ENCODE results near the gene TRIM27. TPM values are rescaled to one million over a fixed set of nuclear protein-coding genes. Genes with fewer than 3 reads are reported as not detected.
"Not testable (repeated sequence)": the region's sequence is repeated elsewhere in the genome, so short reads cannot be mapped to it uniquely, and the experiment has no call there.

The TRIM27 gene
- total RNA-seq, 8 experiments from 2014 or later: 46.3 to 71.8 (median 57.7) TPM

- peaks cover 0 to 2% of the 10 kb centered on the region in 2 donors for H3K4me1 ChIP-seq (replicated peaks in 1 of 2)
- H3K27ac ChIP-seq: no peak overlapping the region
- in situ Hi-C loops (cut with MboI; ENCODE audit: low pct_unique_long_range_greater_than_20kb in 2 of 9, low sequenced_read_pairs in 9 of 9, unreplicated experiment in 9 of 9): no loop called here
- peak in 2 of 8 experiments; percentile 59 to 77 for ATAC-seq (replicated peaks in 6 of 8)
- WGBS, 10 experiments: 0 to 100% (median 71%) methylated on average over 1 to 3 of the region's 3 CpGs
- no peak overlapping the region for H3K4me3 ChIP-seq
Measured at GRCh38 chr6:28929887-28930620, 6.3 kb upstream of the TRIM27 start.

GRCh38 chr6:28929339-28929738, 5.6 kb upstream of the TRIM27 start:
- 74 to 100% (median 94%) methylated on average over 2 to 11 of the region's 11 CpGs; no CpG with 5 or more reads in 1 of the 10 experiments for WGBS, 10 experiments
- in situ Hi-C loops (cut with MboI; ENCODE audit: low pct_unique_long_range_greater_than_20kb in 2 of 9, low sequenced_read_pairs in 9 of 9, unreplicated experiment in 9 of 9); H3K4me3 ChIP-seq; H3K4me1 ChIP-seq (replicated peaks in 1 of 2); H3K27ac ChIP-seq; ATAC-seq (replicated peaks in 6 of 8): not testable (repeated sequence)

- Histone ChIP-seq H3K4me1 (replicated peaks in 1 of 2) (peaks cover 6 to 7% of the 10 kb centered on the region in 2 donors), H3K4me3 (no peak overlapping the region), H3K27ac (no peak overlapping the region)
- in situ Hi-C loops (cut with MboI; ENCODE audit: low pct_unique_long_range_greater_than_20kb in 2 of 9, low sequenced_read_pairs in 9 of 9, unreplicated experiment in 9 of 9): no loop called here
- no peak for ATAC-seq (replicated peaks in 6 of 8)
- 42 to 81% (median 49%) methylated on average over 1 to 5 of the region's 5 CpGs; no CpG with 5 or more reads in 1 of the 10 experiments for WGBS, 10 experiments
Measured at GRCh38 chr6:28927846-28928245, 4.1 kb upstream of the TRIM27 start.

GRCh38 chr6:28922821-28923317, 916 bp downstream of the TRIM27 start:
- peak in 7 of 8 experiments; percentile 21 to 54 (median 36) for ATAC-seq (replicated peaks in 6 of 8)
- peak overlapping the region; percentile 90 to 98 for H3K27ac ChIP-seq
- H3K4me1 ChIP-seq (replicated peaks in 1 of 2): peaks cover 6 to 13% of the 10 kb centered on the region in 2 donors
- in situ Hi-C loops (cut with MboI; ENCODE audit: low pct_unique_long_range_greater_than_20kb in 2 of 9, low sequenced_read_pairs in 9 of 9, unreplicated experiment in 9 of 9): no loop called here
- 0 to 4% (median 0%) methylated on average over 1 to 16 of the region's 33 CpGs; no CpG with 5 or more reads in 1 of the 10 experiments for WGBS, 10 experiments
- peak overlapping the region; percentile 57 to 92 (median 78) for H3K4me3 ChIP-seq

GRCh38 chr6:28922004-28922820, 1.6 kb downstream of the TRIM27 start:
- Histone ChIP-seq H3K4me3 (peak overlapping the region; percentile 57 to 92 (median 78)), H3K4me1 (replicated peaks in 1 of 2) (peaks cover 6 to 11% of the 10 kb centered on the region in 2 donors), H3K27ac (peak overlapping the region; percentile 90 to 98)
- ATAC-seq (replicated peaks in 6 of 8): no peak
- in situ Hi-C loops (cut with MboI; ENCODE audit: low pct_unique_long_range_greater_than_20kb in 2 of 9, low sequenced_read_pairs in 9 of 9, unreplicated experiment in 9 of 9): no loop called here
- WGBS, 10 experiments: 6 to 54% (median 32%) methylated on average over 2 to 8 of the region's 10 CpGs

GRCh38 chr6:28920281-28920680, 3.5 kb downstream of the TRIM27 start:
- ATAC-seq (replicated peaks in 6 of 8): no peak
- Histone ChIP-seq H3K4me3 (no peak overlapping the region), H3K4me1 (replicated peaks in 1 of 2) (peaks cover 6 to 11% of the 10 kb centered on the region in 2 donors), H3K27ac (no peak overlapping the region)
- in situ Hi-C loops (cut with MboI; ENCODE audit: low pct_unique_long_range_greater_than_20kb in 2 of 9, low sequenced_read_pairs in 9 of 9, unreplicated experiment in 9 of 9): no loop called here
- 100% methylated on average over 1 of the region's 1 CpG; no CpG with 5 or more reads in 7 of the 10 experiments for WGBS, 10 experiments

GRCh38 chr6:28914941-28915340, 8.8 kb downstream of the TRIM27 start:
- no peak overlapping the region for H3K4me3 ChIP-seq
- no peak overlapping the region for H3K27ac ChIP-seq
- H3K4me1 ChIP-seq (replicated peaks in 1 of 2): no peaks in the 10 kb centered on the region
- ATAC-seq (replicated peaks in 6 of 8): no peak
- 38 to 100% (median 90%) methylated on average over 1 to 2 of the region's 2 CpGs for WGBS, 10 experiments
- in situ Hi-C loops (cut with MboI; ENCODE audit: low pct_unique_long_range_greater_than_20kb in 2 of 9, low sequenced_read_pairs in 9 of 9, unreplicated experiment in 9 of 9): no loop called here

GRCh38 chr6:28910901-28911690, 12.7 kb downstream of the TRIM27 start:
- H3K4me3 ChIP-seq: no peak overlapping the region
- H3K4me1 ChIP-seq (replicated peaks in 1 of 2): no peaks in the 10 kb centered on the region
- 50 to 100% (median 100%) methylated on average over 1 to 3 of the region's 3 CpGs for whole genome bisulfite sequencing, 10 experiments
- ATAC-seq (replicated peaks in 6 of 8): no peak
- in situ Hi-C loops (cut with MboI; ENCODE audit: low pct_unique_long_range_greater_than_20kb in 2 of 9, low sequenced_read_pairs in 9 of 9, unreplicated experiment in 9 of 9): no loop called here
- no peak overlapping the region for H3K27ac ChIP-seq

- in situ Hi-C loops (cut with MboI; ENCODE audit: low pct_unique_long_range_greater_than_20kb in 2 of 9, low sequenced_read_pairs in 9 of 9, unreplicated experiment in 9 of 9): no loop called here
- ATAC-seq (replicated peaks in 6 of 8): peak in 1 of 8 experiments; percentile 86
- no peak overlapping the region for H3K27ac ChIP-seq
- no peaks in the 10 kb centered on the region for H3K4me1 ChIP-seq (replicated peaks in 1 of 2)
- no peak overlapping the region for H3K4me3 ChIP-seq
- WGBS, 10 experiments: 43 to 100% (median 94%) methylated on average over 1 to 3 of the region's 3 CpGs; no CpG with 5 or more reads in 5 of the 10 experiments
Measured at GRCh38 chr6:28907394-28907793, 16.4 kb downstream of the TRIM27 start.

GRCh38 chr6:28906669-28907068, 17.1 kb downstream of the TRIM27 start:
- no peak for ATAC-seq (replicated peaks in 6 of 8)
- no peaks in the 10 kb centered on the region for H3K4me1 ChIP-seq (replicated peaks in 1 of 2)
- WGBS, 10 experiments: 67 to 100% (median 94%) methylated on average over 1 to 3 of the region's 4 CpGs; no CpG with 5 or more reads in 4 of the 10 experiments
- H3K4me3 ChIP-seq: no peak overlapping the region
- in situ Hi-C loops (cut with MboI; ENCODE audit: low pct_unique_long_range_greater_than_20kb in 2 of 9, low sequenced_read_pairs in 9 of 9, unreplicated experiment in 9 of 9): no loop called here
- no peak overlapping the region for H3K27ac ChIP-seq

GRCh38 chr6:28903686-28904085, 20.1 kb downstream of the TRIM27 start:
- WGBS, 10 experiments: 33 to 100% (median 92%) methylated on average over 1 to 3 of the region's 5 CpGs; no CpG with 5 or more reads in 2 of the 10 experiments
- H3K27ac ChIP-seq: no peak overlapping the region
- no peak for ATAC-seq (replicated peaks in 6 of 8)
- in situ Hi-C loops (cut with MboI; ENCODE audit: low pct_unique_long_range_greater_than_20kb in 2 of 9, low sequenced_read_pairs in 9 of 9, unreplicated experiment in 9 of 9): no loop called here
- H3K4me3 ChIP-seq: no peak overlapping the region
- no peaks in the 10 kb centered on the region for H3K4me1 ChIP-seq (replicated peaks in 1 of 2)

GRCh38 chr6:28901831-28902230, 22.0 kb downstream of the TRIM27 start:
- Histone ChIP-seq H3K4me3 (no peak overlapping the region), H3K27ac (no peak overlapping the region), H3K4me1 (replicated peaks in 1 of 2) (peaks cover 0 to 2% of the 10 kb centered on the region in 2 donors)
- no peak for ATAC-seq (replicated peaks in 6 of 8)
- in situ Hi-C loops (cut with MboI; ENCODE audit: low pct_unique_long_range_greater_than_20kb in 2 of 9, low sequenced_read_pairs in 9 of 9, unreplicated experiment in 9 of 9): no loop called here

Measured in motor neuron (in vitro differentiated cells).